NCI-H2107 treated with DMSO at 0.1 percent for 48 hours (cell line): Measurements from ENCODE around the gene AK5.
"Not testable (repeated sequence)": the region's sequence is repeated elsewhere in the genome, so short reads cannot be mapped to it uniquely, and the experiment has no call there.

ENCODE experiments used
- DNase-seq: peaks from one replicate; lab custom pipeline; 2025; ENCODE audit not compliant: unreplicated experiment; lab: John Stamatoyannopoulos, UW

Gene AK5

DNA sequence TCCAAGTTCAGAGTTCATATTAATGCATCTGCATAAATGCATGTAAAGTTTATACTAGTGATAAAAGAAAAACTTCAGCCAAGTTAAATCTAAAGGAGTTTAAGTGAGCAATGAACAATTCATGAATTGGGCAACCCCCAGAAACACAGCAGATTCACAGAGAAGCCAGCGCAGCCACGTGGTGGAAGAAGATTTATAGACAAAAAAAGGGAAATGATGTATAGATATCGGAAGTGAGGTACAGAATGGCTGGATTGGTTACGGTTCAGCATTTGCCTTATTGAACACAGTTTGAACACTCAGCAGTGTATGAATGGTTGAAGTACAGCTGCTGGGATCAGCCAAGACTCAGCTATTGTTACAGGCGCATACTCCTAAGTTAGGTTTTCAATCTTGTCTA lies 5.7 kb downstream of the AK5 start:
- DNase-seq = no peak

DNA sequence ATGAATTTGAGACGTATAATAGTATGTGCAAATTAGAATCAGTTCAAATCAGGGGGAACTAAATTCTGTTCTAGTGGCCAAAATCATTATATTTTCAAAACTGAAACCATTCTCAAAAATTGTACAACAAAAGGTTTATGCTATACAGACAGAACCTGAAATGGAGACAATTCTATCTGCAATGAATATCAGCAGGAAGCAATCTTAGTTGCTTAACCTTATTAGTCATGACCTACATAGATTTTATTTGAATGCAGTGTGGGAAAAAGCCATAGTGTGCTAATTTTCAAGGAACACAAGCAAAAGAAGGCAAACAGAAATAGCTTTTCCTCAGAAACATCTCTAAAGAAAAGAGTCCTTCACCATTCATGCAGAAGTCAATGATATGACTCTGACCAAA lies 6.5 kb downstream of the AK5 start:
- DNase-seq = no peak

DNA sequence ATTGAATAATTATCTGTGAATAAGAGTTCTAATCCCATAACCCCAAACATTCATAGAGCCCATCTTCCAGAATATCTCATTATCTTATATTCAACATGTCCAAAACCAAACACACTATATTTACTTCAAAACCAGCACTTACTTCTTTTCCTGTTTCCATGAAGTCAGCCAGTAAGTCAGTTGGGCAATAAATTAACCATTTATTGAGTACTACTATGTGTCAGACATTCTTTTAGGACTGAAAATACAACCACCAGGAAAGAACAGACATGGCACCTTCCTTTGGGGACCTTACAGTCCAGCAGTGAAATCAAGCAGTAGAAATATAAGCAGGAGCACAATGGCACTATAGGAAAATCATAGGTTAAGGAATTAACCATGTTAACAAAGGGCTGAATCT lies 8.8 kb downstream of the AK5 start:
- DNase-seq = no peak

DNA sequence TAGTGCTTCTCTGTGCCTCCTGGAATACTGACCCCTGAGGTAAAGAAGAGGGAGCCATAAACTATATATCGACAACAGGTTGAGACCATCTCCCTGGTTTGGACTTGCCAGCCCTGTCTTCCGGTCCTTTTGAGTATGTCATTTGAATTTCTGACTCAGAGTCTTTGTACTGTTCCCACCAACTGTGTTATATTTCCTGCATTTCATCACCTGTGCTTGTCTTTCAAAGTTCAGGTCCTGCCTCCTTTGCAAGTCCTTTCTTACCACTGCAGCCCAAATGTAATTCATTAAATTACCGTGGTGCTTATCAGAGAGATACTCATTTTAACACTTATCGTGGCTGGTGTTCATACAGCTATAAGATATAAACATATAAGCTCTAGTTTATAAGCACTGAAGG lies 10.7 kb downstream of the AK5 start:
- no peak for DNase-seq

DNA sequence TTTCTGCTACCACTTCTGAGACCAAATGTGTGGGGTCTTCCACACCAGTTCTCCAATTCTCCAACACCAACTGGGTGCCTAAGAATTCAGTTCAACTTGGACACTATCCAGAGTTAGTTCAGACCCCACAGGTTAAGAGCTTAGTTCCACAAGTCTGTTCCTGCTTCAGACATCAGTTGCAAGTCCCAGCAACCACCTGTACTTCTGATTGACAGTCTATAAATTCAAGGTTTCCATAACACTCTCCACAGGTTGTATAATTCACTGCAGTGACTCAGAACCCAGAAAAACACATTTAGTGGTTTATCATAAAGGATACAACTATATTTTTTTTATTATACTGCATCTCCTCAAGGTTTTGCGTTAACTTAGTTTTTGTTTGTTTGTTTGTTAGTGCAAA lies 18.7 kb downstream of the AK5 start:
- no peak for DNase-seq

DNA sequence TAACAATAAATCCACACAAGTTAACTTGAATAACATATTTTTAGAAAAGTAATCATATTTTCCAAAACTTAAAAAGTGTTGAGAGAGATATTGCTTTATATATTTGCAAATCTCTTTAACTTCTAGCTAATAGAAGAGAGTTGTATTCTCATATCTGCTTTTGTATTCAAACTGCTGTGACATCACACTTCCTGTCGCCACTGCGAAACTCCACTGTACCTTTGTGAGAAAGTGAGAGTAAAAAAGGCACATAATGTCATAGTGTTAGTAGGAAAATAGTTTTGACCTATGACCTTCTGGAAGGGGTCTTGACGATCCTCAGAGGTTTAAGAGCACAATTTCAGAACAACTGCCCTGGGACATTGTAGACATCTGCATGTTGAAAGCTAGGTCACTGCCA lies 21.6 kb downstream of the AK5 start:
- no peak for DNase-seq

DNA sequence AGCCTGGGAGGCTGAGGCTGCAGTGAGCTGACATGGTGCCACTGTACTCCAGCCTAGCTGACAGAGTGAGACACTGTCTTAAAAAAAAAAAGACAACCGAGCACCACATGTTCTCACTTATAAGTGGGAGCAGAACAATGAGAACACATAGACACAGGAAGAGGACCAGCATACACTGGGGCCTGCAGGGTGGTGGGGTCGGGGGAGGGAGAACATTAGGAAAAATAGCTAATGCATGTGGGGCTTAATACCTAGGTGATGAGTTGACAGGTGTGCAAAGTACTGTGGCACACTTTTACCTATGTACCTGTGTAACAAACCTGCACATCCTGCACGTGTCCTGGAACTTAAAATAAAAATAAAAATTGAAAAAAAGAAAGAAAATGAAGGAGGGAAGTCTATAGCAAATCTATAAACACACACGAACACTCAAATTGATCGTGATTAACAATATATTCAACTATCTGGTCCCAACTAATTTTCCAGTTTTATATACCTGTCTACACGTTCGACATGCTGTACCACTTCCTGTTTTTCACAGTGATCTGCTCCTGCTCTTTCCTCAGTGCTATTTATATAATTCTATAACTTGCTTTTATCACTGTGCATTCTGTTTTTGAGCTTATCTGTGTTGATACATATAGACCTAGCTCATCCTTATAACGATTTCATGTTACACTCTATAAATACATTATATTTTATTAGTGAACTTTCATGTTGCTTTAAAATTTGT lies 27.2 kb downstream of the AK5 start:
- no peak for DNase-seq

DNA sequence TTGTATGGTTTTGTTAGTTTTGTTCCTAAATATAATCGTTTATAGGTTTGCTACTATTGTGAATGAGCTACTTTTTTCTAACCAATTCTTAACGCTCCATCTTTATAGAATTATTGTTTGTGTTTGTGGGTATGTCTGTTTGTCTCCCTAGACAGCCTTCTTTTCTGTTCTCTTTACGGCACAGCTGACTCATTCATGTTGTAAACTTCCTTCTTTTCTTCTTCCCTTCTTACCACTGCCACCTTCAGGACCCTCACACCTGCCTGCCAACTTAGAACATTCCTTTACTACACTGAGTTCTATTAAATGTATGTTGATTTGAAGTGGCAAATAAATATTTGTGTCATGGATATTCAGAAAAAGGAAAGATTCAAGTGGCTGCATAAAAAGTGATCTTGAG lies 29.1 kb downstream of the AK5 start:
- no peak for DNase-seq

DNA sequence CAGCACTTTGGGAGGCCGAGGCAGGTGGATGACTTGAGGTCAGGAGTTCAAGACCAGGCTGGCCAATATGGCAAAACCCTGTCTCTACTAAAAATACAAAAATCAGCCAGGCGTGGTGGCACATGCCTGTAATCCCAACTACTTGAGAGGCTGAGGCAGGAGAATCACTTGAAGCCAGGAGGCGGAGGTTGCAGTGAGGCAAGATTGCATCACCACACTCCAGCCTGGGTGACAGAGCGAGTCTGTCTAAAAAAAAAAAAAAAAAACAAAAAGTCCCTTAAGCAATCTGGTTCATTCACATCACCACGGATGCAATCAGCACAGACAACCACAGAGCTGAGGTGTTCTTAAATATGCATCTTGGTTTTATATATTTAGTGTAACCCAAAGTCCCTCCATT lies 30.5 kb downstream of the AK5 start:
- DNase-seq = not testable (repeated sequence)

DNA sequence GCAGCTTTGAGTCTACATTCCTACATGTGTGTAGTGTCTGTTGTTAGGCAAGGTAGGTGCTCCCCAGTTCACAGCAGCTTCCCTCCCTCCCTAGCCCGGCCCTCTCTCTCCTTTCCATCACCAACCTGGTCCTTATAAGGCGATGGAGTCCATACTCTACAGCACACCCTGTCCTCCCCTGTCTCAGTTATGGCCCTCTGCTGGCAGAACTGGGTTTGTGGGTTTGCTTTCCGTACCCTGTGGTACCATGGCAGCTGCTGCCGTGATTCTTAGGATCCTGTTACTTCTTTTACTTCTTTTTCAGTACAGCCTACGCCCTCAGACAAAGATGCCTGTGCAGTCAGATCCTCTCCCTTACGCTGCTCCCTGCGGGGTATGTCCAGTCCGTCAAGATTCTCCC lies 31.7 kb downstream of the AK5 start:
- peak; percentile 11 for DNase-seq

DNA sequence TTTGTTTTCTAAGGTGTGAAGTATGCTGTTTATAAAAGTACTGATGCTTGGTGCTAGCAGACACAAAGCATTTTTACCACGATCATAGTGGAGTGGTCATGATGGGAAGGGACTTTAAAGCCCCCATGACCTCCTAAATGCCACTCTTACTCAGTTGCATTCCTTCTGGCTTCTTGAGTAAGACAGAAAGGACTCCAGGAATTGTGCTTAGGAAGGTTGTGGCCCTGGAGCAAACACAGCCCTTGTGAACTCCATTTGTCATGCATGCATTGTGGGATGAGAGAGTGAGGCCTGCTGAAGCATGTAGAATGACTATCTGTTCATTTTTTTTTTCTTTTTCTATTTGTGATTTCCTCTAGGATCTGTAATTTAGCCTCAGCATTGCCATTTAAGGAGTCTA lies 34.2 kb downstream of the AK5 start:
- no peak for DNase-seq

DNA sequence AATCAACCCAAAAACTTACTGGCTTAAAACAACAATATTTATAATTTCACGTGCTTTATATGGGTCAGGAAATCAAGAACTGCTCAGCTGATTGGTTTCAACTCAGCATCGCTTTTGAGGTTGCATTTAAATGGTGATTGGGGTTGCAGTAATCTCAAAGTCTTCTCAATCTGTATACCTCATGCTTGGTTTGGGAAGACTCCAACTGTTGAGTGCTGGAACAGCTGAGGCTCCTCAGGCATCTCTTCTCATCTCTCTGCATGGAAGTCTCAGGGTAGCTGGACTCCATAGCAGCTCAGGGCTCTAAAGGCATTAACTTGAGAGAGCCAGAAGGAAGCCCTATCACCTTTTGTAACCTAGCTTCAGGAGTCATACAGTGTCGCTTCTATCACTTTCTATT lies 35.1 kb downstream of the AK5 start:
- DNase-seq = no peak

DNA sequence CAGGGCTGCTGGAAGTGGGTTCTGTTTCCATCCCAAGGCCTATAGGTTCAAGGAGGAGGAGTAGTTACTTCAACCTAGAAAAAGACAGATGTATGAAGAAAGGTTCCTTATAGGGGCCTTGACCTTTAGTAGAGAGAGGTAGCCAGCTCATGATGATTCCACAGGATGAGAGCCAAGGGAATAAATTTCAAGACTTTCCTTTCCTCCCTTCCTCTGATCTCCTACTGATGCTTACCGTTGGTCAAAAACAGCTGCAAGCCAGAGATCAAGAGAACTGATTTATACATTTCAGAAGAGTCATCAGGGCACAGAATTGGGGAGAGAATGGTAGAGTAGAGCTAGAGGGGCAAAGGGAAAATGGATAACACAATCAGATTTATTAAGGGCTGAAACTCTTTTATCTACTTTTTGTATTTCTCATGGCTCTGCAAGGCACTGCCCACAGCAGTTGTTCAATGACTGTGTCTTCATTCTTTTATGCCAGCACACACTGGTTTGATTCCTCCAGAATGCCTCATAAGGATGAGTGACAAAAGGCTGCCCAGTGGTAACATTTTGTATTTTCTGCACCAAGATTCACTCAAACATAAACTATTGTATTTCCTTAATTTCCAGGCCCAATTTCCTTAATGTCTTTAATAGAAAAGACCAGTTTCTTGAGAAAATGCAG lies 37.4 kb downstream of the AK5 start:
- no peak for DNase-seq

DNA sequence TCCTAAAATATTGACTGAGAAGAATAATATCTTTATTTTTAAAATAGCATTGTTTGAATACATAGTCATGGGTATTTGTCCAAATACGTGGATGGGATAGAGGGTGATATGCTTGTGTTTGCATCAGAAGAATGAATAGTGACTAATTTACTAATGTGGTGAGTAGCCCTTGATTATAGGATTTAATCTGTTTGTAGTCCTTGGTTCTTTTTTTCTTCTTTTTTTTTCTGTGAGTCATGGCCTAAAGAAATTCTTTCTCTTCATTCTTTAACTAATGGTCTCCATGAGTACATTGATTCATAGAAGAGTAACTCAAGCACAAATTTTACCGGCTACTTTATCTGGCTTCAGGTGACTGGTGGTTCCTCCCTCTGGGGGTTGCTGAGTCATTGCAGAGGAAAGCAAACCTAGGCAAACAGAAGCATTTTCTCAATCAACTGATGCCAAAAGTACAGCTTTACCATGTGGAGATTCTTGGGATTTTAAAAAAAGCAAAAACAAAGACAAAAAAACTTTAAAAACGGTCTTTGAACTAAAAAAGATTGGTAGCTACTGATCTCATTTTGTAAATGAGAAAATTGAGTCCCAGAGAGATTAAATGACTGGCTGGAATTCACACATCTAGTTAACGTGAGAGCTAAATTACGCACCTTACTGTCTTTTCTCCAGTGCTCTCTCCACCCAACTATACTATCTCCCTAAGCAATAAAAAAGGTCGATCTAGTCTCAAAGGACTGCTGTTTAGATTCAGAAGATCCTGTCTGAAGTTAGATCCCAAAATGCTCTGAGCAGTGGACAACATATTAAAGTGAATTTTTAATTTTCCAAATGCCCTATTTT lies 40.5 kb downstream of the AK5 start:
- DNase-seq = no peak

DNA sequence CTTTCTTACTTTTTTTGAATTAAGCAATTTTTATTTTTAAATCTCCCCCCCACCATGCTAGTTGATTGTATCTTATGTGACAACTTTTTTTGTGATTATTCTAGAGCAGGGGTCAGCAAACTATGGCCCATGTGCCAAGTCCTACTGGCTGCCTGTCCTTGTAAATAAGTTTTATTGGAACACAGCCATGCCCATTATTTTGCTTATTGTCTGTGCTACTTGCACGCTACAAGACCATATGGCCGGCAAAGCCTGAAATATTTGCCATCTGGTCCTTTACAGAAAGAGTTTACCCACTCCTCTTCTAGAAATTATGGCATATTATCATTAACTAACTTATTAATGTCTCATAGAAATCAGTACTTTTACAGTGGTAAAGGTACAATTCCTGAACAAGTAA lies 51.7 kb downstream of the AK5 start:
- DNase-seq = no peak

DNA sequence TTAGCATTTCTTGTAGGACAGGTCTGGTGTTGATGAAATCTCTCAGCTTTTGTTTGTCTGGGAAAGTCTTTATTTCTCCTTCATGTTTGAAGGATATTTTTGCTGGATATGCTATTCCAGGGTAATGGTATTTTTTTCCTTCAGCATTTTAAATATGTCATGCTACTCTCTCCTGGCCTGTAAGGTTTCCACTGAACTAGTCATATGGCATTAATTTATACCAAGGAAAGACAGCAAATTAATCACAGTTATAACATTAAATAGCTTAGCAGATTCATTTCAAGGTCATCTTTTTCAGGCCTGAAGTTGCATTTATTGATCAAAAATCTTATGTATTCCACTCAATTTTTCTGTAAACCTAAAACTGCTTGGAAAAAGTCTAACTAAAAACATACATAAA lies 54.9 kb downstream of the AK5 start:
- DNase-seq = no peak

DNA sequence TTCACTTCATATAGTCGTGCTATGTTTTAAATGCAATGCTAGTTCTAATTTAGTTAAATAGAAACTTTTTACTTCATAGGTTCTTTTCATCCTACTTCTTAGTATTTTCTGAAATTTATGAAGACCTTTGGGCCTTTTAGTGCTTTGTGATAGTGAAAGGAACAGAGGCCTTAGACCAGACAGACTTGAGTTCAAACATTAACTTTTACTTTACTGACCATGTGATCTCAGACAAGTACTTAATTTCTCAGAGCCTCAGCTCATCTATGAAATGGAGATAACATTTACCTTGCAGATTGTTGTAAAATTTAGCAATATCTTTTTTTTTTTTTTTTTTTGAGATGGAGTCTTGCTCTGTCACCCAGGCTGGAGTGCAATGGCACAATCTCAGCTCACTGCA lies 57.5 kb downstream of the AK5 start:
- no peak for DNase-seq

DNA sequence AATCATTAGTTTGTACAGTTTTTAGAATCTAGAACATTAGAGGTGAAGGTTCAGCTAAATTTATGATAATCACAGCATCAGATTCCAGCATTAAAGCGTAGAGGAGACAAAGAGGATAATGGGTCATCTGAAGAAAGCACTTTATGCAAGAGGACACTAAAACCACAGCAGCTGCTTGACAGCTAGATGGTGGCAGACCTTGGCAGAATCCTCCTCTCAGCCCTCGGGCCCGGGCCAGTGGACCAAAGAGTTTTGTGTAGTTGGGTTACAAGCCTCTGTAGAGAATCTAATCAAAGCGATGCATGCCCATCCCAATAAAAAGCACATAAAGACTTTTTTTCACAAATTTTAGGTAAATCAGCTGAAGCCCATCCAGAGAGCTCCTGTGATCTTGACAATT lies 59.4 kb downstream of the AK5 start:
- DNase-seq = no peak

DNA sequence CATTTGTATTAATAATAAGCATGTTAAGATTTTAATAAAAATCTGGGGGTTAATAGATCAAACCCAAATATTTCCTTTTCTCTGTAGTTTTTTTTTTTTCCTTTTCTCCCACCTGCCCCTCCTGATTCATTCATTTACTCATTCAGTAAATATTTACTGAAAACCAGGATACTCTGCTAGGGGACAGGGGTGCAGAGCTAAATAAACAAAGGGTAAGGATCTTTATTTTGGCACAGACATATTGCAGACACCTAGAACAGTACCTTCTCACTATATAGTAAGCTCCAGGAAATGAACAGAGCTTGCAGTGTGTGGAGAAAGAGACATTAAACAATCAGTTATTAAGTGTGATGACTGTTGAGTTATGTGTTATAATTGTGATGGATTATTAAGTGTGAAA lies 60.9 kb downstream of the AK5 start:
- DNase-seq = no peak

DNA sequence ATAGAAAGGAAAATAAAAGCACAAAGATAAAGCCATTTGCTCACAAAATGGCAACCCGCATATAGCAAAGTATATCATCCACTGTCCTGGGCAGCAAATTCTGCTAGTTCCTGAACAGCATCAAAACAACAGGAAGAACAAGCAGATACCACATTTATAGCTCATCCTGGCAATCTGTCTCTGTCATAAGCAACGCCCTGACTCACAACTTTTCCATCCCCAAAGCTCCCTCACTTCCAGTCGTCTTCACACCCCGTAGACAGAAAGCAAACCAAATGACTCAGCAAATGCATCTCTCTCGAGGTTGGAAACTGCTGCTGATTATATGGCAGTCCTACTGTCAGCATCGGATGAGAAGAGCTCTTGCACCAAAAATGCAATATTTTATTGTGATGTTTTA lies 65.8 kb downstream of the AK5 start:
- no peak for DNase-seq

DNA sequence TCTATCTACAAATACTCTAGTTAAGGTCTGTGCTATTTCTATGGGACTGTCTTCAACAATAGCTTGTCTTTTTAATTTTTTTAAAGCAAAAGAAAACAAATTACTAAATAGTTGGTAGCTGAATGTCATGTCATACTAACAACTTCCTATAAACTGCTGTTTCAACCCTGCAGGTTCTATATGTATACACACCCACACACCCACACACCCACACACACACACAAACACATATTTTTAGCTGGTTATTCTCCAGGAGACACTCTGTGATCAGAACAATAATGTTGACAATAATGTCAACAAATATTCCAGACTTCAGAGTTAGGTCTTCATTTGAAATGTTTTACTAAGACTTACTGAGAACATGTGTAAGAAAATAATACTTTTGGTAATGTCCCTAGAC lies 66.7 kb downstream of the AK5 start:
- DNase-seq = no peak

DNA sequence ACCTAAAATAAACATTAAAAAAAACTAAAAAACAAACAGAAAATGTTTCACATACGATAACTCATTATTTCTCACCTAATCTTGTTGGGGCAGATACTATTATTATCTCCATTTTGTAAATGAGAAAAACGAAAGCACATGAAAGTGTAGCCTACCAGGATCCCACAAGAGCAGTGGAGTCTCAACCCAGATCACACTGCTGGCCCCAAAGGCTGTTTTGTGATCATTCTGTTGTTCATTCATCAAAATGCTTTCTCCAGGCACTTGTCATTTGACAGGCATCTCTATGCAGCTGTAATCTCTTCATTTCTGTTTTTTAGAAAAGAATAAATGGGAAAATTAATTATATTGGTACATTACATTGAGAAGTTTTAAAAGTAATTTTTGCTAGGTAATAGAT lies 67.5 kb downstream of the AK5 start:
- DNase-seq = no peak
